HepG2 (cell line): ENCODE data around the gene FAM9C. TPM values are rescaled to one million over a fixed set of nuclear protein-coding genes. Genes with fewer than 3 reads are reported as not detected.

Experiments used
- ATAC-seq: fragments of 200-7000 bp; cut with Tn5 transposase; 3 replicates; pipeline ENCODE4 v1.9.1; 2020; ENCODE audit warnings: mild to moderate bottlenecking, moderate library complexity
- BruUV-seq: library from RNA; stranded (reverse); fragments of 400-500 nt; replicated peaks from 2 replicates; lab custom pipeline; 2021; lab: Mats Ljungman, UMichigan
- CTCF ChIA-PET: fragments of 300-600 bp; formaldehyde crosslinking; extraction: SDS; loops from one replicate; lab custom pipeline; 2021; ENCODE audit warnings: low total read pairs, inconsistent platforms, low intra/inter-chr PET ratio; lab: Yijun Ruan, JAX
- POLR2A ChIA-PET: fragments of 350-600 bp; sonication (Branson Sonifier 250); formaldehyde crosslinking; loops from one replicate; lab custom pipeline; 2020; ENCODE audit warnings: antibody characterized with exemption, inconsistent platforms; lab: Yijun Ruan, JAX
- DNase-seq: peaks from one replicate; pipeline ENCODE4 v3.0.0-alpha.2; 2015; ENCODE audit warnings: low spot score
- FAIRE-seq: peaks from 3 replicates; lab custom pipeline; 2011; peaks lifted over from hg19 to GRCh38; lab: Jason Lieb, UNC
- H2AFZ ChIP-seq: one replicate; pipeline ENCODE4 v1.6.1; 2011; ENCODE audit warnings: low read length, inconsistent platforms
- H3K27ac ChIP-seq: fragments of 300-600 bp; 3 replicates; pipeline ENCODE4 v1.8.0; 2011; ENCODE audit warnings: mixed run types, mild to moderate bottlenecking, mixed read lengths, low read length, inconsistent platforms; ENCODE audit not compliant: insufficient read depth; ENCODE audit errors: extremely low read length
- H3K27me3 ChIP-seq, 2 experiments: fragments of 200-600 bp in 1 of 2; 2 replicates in 1 of 2; 3 replicates in 1 of 2; pipeline versions ENCODE4 v1.6.0 to v1.8.0; 2011; ENCODE audit warnings: low read length in 2 of 2, mild to moderate bottlenecking in 2 of 2, moderate library complexity in 2 of 2, inconsistent platforms in 1 of 2; ENCODE audit not compliant: insufficient read depth in 2 of 2, control insufficient read depth in 1 of 2
- H3K36me3 ChIP-seq, 2 experiments: fragments of 200-600 bp in 1 of 2; replicated peaks in 1 of 2; 2 replicates in 1 of 2; 3 replicates in 1 of 2; pipeline versions ENCODE4 v1.5.1 to v1.8.0; 2011; ENCODE audit warnings: low read length in 2 of 2, inconsistent platforms in 1 of 2; ENCODE audit not compliant: insufficient read depth in 2 of 2, control insufficient read depth in 1 of 2
- H3K4me1 ChIP-seq: 2 replicates; pipeline ENCODE4 v1.5.1; 2012; ENCODE audit warnings: low read length, inconsistent platforms; ENCODE audit not compliant: insufficient read depth
- H3K4me2 ChIP-seq: 2 replicates; pipeline ENCODE4 v1.6.0; 2011; ENCODE audit warnings: low read depth, low read length, inconsistent platforms
- H3K4me3 ChIP-seq, 3 experiments: fragments of 200-600 bp in 1 of 3; sonication (generic), shearing (Covaris generic) in 1 of 3; replicated peaks in 1 of 3; 2 replicates each; pipeline ENCODE4 v1.5.1; 2011 to 2016; ENCODE audit warnings: low read length in 3 of 3, inconsistent platforms in 2 of 3, low read depth in 2 of 3, mild to moderate bottlenecking in 2 of 3, control low read depth in 1 of 3, mixed read lengths in 1 of 3; ENCODE audit not compliant: insufficient read depth in 1 of 3
- H3K79me2 ChIP-seq: one replicate; pipeline ENCODE4 v1.6.1; 2011; ENCODE audit warnings: low read length, inconsistent platforms; ENCODE audit not compliant: insufficient read depth
- H3K9ac ChIP-seq: 2 replicates; pipeline ENCODE4 v1.6.0; 2011; ENCODE audit warnings: mild to moderate bottlenecking, low read depth, low read length, inconsistent platforms; ENCODE audit not compliant: insufficient read depth
- H3K9me3 ChIP-seq: 2 replicates; pipeline ENCODE4 v1.5.1; 2012; ENCODE audit warnings: mild to moderate bottlenecking, low read length
- H4K20me1 ChIP-seq: 2 replicates; pipeline ENCODE4 v1.6.0; 2011; ENCODE audit warnings: inconsistent platforms, mild to moderate bottlenecking, low read length, moderate library complexity; ENCODE audit not compliant: insufficient read depth
- NBN ChIP-seq: fragments of 450-650 bp; conservative IDR thresholded peaks from 2 replicates; pipeline ENCODE4 v1.6.1; 2017
- PHF8 ChIP-seq: sonication (generic); formaldehyde crosslinking; IDR thresholded peaks from 2 replicates; pipeline ENCODE4 v1.5.0; 2020; ENCODE audit warnings: missing genetic modification reagents
- RBFOX2 ChIP-seq: fragments of 200-400 bp; formaldehyde crosslinking; IDR thresholded peaks from 2 replicates; pipeline ENCODE4 v1.6.1; 2017; ENCODE audit warnings: low read depth, mild to moderate bottlenecking, low read length
- SNAI1 ChIP-seq: sonication (generic); formaldehyde crosslinking; IDR thresholded peaks from 2 replicates; pipeline ENCODE4 v1.5.0; 2020; ENCODE audit warnings: mild to moderate bottlenecking, missing genetic modification reagents, borderline replicate concordance
- ZNF260 ChIP-seq: sonication (generic); formaldehyde crosslinking; IDR thresholded peaks from 2 replicates; pipeline ENCODE4 v1.4.0; 2020; ENCODE audit warnings: missing genetic modification reagents, low read depth, mild to moderate bottlenecking, borderline replicate concordance
- ZNF354B ChIP-seq: sonication (generic); formaldehyde crosslinking; IDR thresholded peaks from 2 replicates; pipeline ENCODE4 v1.8.0; 2022; ENCODE audit warnings: mild to moderate bottlenecking, missing genetic modification reagents
- ZNF644 ChIP-seq: IDR thresholded peaks from 2 replicates; pipeline ENCODE4 v1.6.1; 2016; ENCODE audit warnings: low read depth
- ZSCAN22 ChIP-seq: sonication (generic); formaldehyde crosslinking; IDR thresholded peaks from 2 replicates; pipeline ENCODE4 v1.4.0; 2020; ENCODE audit warnings: mild to moderate bottlenecking, missing genetic modification reagents
- WGBS: methylation state at CpG from one replicate; pipeline ENCODE4 v1.1.6; 2017; ENCODE audit warnings: low lambda C conversion rate; 5-methylcytosine and 5-hydroxymethylcytosine counted together
- in situ Hi-C: cut with HindIII; loops from 2 replicates; pipeline ENCODE4 v1.10.0; 2017; ENCODE audit warnings: low pct_unique_long_range_greater_than_20kb; ENCODE audit not compliant: extremely low pct_ligation_motif_present
- intact Hi-C: fragments of 100-400 bp; cut with micrococcal nuclease; formaldehyde crosslinking; loops from one replicate; pipeline ENCODE4 v1.10.0; 2022; ENCODE audit not compliant: unreplicated experiment
- polyA plus RNA-seq, 8 experiments: library from polyadenylated mRNA; depleted of rRNA in 3 of 8; stranded (reverse) in 7 of 8; unstranded in 1 of 8; fragments of >200 nt; fragmentation: Illumina TruSeq in 4 of 8; extraction: Trizol in 4 of 8; gene quantifications; 2 replicates each; pipeline versions ENCODE4 v1.2.1 to v1.2.3, GENCODE V29; 2011 to 2016; ENCODE audit warnings: low read depth in 4 of 8, missing spikeins in 1 of 8, mixed read lengths in 1 of 8; ENCODE audit not compliant: insufficient read depth in 1 of 8
- total RNA-seq, 5 experiments: library from RNA; depleted of rRNA; stranded (reverse); fragments of >200 nt; fragmentation: Illumina TruSeq; extraction: Trizol; gene quantifications; 2 replicates each; pipeline ENCODE4 v1.2.3, GENCODE V29; 2016; ENCODE audit warnings: low read depth in 1 of 5
- TF ChIP-seq, protein P1 (sequence below): sonication (generic); formaldehyde crosslinking; IDR thresholded peaks from 2 replicates; pipeline ENCODE4 v1.5.0; 2020; ENCODE audit warnings: missing genetic modification reagents
- TF ChIP-seq, protein P2 (sequence below): sonication (generic); formaldehyde crosslinking; IDR thresholded peaks from 2 replicates; pipeline ENCODE4 v1.5.0; 2020; ENCODE audit warnings: missing genetic modification reagents
- TF ChIP-seq, protein P3 (sequence below): sonication (generic); formaldehyde crosslinking; IDR thresholded peaks from 2 replicates; pipeline ENCODE4 v1.4.0; 2020; ENCODE audit warnings: mild to moderate bottlenecking, missing genetic modification reagents

FAM9C gene
- total and polyA plus RNA-seq, 2 of the 13 experiments (the other 11 are each of a cell fraction or from before 2014, with no cell fraction given): not detected

DNA sequence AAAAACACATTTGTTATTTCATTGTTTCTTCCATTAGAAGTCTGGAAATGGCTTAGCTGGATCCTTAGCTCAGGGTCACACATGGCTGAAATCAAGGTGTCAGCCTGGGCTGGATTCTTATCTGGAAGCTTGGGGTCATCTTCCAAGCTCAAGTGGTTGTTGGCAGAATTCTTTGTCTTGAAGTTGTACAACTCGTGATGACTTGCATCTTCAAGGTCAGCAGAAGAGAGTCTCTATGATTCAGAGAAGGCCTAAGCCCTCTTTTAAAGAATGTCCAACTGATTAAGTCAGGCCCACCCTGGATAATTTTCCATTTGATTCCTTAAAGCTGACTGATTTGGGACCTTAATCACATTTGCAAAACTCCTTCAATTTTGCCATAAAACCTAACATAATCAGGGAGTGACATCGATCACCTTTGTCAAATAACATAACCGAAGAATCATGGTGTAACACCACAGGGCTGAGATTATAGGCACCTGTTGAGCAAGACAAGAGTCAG, 47.4 kb downstream of the FAM9C start (continued):
- TF ChIP-seq, protein P1, sequence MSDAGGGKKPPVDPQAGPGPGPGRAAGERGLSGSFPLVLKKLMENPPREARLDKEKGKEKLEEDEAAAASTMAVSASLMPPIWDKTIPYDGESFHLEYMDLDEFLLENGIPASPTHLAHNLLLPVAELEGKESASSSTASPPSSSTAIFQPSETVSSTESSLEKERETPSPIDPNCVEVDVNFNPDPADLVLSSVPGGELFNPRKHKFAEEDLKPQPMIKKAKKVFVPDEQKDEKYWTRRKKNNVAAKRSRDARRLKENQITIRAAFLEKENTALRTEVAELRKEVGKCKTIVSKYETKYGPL (CRISPR knock-in tag): no peak

DNA sequence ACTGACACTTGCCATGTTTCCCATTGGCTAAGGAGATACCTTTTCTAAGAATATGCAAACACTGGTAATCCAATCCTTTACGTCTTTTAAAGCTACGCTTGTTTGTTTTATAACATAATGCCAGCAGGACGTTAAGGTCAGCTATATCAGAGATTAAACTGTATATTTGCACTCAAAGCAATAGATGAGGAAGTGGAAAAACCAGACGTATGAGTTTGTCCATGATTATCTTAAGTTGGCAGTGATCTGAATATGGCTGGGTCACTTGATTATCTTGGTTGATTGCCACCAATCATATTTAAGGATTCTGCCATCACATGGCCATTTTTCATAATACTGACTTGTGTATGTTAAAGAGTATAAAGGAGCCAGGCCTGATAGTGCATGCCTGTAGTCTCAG, 50.1 kb downstream of the FAM9C start:
- WGBS: 70% methylated on average over 4 of the region's 4 CpGs
- no peak overlapping the region for H3K9ac ChIP-seq
- ChIA-PET CTCF (no interaction called here), POLR2A (no interaction called here)
- FAIRE-seq (no peak), DNase-seq (no peak), ATAC-seq (no peak)
- no peak overlapping the region for H3K27ac ChIP-seq
- H4K20me1 ChIP-seq: no peaks in the 10 kb centered on the region
- H3K4me1 ChIP-seq: no peaks in the 10 kb centered on the region
- no peak overlapping the region for H2AFZ ChIP-seq
- H3K4me3 ChIP-seq: no peak overlapping the region
- BruUV-seq: no TSS peak
- no peaks in the 10 kb centered on the region for H3K9me3 ChIP-seq
- intact Hi-C loops: no loop called here
- no peak overlapping the region for H3K4me2 ChIP-seq
- no peaks in the 10 kb centered on the region for H3K36me3 ChIP-seq
- in situ Hi-C loops: no loop called here
- no peak for TF ChIP-seq ZNF354B (CRISPR knock-in tag)
- TF ChIP-seq NBN: no peak
- no peak for TF ChIP-seq ZNF260 (CRISPR knock-in tag)
- no peak for TF ChIP-seq RBFOX2
- no peak for TF ChIP-seq SNAI1 (CRISPR knock-in tag)
- no peak for TF ChIP-seq ZSCAN22 (CRISPR knock-in tag)
- TF ChIP-seq, protein P2, sequence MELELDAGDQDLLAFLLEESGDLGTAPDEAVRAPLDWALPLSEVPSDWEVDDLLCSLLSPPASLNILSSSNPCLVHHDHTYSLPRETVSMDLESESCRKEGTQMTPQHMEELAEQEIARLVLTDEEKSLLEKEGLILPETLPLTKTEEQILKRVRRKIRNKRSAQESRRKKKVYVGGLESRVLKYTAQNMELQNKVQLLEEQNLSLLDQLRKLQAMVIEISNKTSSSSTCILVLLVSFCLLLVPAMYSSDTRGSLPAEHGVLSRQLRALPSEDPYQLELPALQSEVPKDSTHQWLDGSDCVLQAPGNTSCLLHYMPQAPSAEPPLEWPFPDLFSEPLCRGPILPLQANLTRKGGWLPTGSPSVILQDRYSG (CRISPR knock-in tag): no peak
- TF ChIP-seq, protein P3, sequence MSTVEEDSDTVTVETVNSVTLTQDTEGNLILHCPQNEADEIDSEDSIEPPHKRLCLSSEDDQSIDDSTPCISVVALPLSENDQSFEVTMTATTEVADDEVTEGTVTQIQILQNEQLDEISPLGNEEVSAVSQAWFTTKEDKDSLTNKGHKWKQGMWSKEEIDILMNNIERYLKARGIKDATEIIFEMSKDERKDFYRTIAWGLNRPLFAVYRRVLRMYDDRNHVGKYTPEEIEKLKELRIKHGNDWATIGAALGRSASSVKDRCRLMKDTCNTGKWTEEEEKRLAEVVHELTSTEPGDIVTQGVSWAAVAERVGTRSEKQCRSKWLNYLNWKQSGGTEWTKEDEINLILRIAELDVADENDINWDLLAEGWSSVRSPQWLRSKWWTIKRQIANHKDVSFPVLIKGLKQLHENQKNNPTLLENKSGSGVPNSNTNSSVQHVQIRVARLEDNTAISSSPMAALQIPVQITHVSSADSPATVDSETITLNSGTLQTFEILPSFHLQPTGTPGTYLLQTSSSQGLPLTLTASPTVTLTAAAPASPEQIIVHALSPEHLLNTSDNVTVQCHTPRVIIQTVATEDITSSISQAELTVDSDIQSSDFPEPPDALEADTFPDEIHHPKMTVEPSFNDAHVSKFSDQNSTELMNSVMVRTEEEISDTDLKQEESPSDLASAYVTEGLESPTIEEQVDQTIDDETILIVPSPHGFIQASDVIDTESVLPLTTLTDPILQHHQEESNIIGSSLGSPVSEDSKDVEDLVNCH: no peak
- TF ChIP-seq ZNF644 (CRISPR knock-in tag): no peak
- no peak for TF ChIP-seq PHF8
- no peaks in the 10 kb centered on the region for H3K79me2 ChIP-seq
- H3K27me3 ChIP-seq: no peaks in the 10 kb centered on the region
